ENCODE measurements around the gene KRTAP5-5. TPM values are rescaled to one million over a fixed set of nuclear protein-coding genes. Genes with fewer than 3 reads are reported as not detected.

The KRTAP5-5 gene
- total and polyA plus RNA-seq, 7 donors: 0.28 to 0.92 TPM; not detected in 5

GRCh38 chr11:1653541-1654387 lies 24.2 kb downstream of the KRTAP5-5 start:
- Histone ChIP-seq H3K27me3 (peaks cover 0 to 23% (median 0%) of the 10 kb centered on the region in 3 donors), H3K4me3 (no peak overlapping the region), H3K9me3 (no peaks in the 10 kb centered on the region), H3K4me1 (peaks cover 0 to 5% (median 4%) of the 10 kb centered on the region in 4 donors), H3K36me3 (no peaks in the 10 kb centered on the region), H3K27ac (no peak overlapping the region)
- WGBS, 2 donors: 84 to 87% methylated on average over 14 of the region's 14 CpGs
- intact Hi-C loops (cut with DNase I): loop anchor here (2.0 to 5.0 kb wide), 2 partner anchors 39 to 499 kb away; no protein-coding TSS in a partner anchor
- TF ChIP-seq CTCF (IDR thresholded peaks at IDR 0.05): no peak
- TF ChIP-seq POLR2A (IDR thresholded peaks at IDR 0.05): no peak
- TF ChIP-seq POLR2AphosphoS5 (IDR thresholded peaks at IDR 0.05): no peak
- no peak for DNase-seq

DNA sequence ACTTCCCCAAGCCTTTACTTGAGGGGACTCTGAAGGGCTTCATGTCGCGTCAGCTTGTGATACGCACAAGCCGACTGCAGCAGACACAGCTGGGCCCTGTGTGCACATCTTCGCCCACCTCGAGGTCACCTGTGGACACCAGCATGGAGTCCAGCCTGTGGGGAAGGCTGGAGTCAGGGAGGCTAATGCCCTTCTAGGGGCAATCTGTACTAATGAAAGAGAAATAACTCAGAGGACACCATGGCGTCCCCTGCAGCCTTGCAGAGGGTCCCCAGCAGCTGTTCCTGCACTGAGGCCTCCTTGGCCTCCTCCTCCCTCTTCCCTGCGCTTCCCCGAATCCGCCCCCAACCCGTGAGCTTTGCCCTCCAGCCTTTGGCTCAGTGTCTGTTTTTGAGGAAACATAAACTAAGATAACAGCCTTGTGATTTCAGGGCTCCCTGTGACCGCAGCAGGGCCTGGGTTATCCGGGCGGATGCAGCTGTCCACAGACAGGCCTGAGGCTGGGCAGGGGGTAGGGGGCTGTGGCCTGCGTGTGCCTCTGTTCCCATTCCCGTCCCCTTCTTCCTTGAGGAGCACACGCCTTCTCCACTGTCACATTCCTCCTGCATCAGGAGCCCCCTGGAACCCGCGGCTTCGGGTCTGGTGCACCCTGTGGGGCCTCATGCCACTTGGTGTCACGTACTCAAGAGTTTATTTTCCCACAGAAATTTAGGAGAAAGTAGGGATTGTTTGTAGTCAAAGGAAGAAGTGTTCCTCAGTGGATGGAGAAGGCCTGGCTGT lies 25.0 kb downstream of the KRTAP5-5 start:
- H3K9me3 ChIP-seq: no peaks in the 10 kb centered on the region
- H3K4me1 ChIP-seq: peaks cover 0 to 5% (median 4%) of the 10 kb centered on the region in 4 donors
- H3K27me3 ChIP-seq: peaks cover 0 to 26% (median 0%) of the 10 kb centered on the region in 3 donors
- no peak overlapping the region for H3K27ac ChIP-seq
- intact Hi-C loops (cut with DNase I): loop anchor here (5.0 kb wide), 1 partner anchor 498 kb away; no protein-coding TSS in a partner anchor
- TF ChIP-seq POLR2AphosphoS5 (IDR thresholded peaks at IDR 0.05): no peak
- TF ChIP-seq EP300 (IDR thresholded peaks at IDR 0.05): no peak
- 49 to 53% methylated on average over 21 of the region's 21 CpGs for WGBS, 2 donors
- no peak overlapping the region for H3K4me3 ChIP-seq
- H3K36me3 ChIP-seq: no peaks in the 10 kb centered on the region
- no peak for DNase-seq

DNA sequence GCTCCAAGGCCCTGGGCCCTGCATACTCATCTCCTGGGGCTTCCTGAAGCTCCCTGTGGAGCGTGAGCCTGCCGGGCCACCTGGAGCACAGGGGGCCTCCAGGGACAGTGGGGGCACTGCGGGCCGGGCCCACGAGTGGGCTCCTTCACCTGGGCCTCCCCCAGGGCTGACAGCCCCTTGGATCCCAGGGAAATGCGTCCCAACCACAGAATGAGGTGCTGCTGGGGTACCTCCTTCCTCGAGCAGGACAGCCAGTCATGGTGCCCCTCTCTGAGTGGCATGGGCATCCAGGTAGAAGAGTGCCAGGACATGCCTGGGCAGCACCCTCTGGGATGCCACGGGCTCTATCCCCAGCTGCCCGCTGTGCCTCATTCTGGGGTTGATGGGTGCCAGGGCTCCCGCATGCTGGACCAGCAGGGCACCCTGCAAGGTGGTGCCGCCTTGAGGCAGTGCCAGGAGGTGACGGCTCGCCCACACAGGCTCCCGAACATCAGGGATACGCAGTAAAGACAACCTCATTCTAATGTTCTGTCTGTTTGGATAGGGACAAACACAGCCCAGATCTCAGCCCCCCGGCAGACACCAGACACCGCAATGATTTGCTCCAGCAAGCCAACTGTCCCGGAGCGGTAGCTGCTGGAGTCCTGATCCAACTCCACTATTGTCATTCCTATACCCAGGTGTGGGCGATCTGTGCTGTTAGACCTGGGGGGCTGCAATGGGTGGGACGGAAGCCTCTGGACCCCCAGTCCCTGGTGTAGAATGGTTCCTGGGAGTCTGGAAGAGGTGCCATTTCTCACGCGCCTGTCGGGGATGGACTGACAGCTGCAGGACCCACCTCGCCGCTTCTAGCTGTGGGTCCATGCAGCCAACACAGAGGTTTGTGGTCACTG lies 25.8 kb downstream of the KRTAP5-5 start:
- Histone ChIP-seq H3K9me3 (no peaks in the 10 kb centered on the region), H3K27me3 (peaks cover 0 to 26% (median 0%) of the 10 kb centered on the region in 3 donors), H3K27ac (no peak overlapping the region), H3K4me3 (no peak overlapping the region), H3K36me3 (no peaks in the 10 kb centered on the region), H3K4me1 (peaks cover 0 to 5% (median 4%) of the 10 kb centered on the region in 4 donors)
- no peak for DNase-seq
- 80 to 82% methylated on average over 26 of the region's 26 CpGs for WGBS, 2 donors
- intact Hi-C loops (cut with DNase I): no loop called here
- TF ChIP-seq CTCF (IDR thresholded peaks at IDR 0.05) (no peak), POLR2A (IDR thresholded peaks at IDR 0.05) (no peak), EP300 (IDR thresholded peaks at IDR 0.05) (no peak), POLR2AphosphoS5 (IDR thresholded peaks at IDR 0.05) (no peak)

DNA sequence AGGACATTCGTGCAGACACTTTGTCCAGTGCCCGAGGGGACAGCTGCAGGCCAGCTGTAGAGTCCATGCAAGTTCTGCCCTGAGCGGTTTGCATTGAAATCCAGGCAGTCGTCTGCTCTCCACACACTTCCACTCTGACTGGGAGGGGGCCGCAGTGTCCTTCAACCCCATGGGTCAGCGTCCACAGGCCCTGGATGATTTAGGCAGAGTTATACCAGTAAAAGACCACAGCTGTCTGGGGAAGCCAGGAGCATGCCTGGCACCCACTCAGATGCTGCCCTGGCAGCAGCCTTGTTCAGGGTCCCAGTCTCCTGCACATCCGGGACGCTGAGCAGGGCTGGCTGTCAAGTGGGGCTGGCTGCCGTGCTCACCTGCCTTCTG lies 26.5 kb downstream of the KRTAP5-5 start:
- TF ChIP-seq CTCF (IDR thresholded peaks at IDR 0.05): no peak
- TF ChIP-seq POLR2A (IDR thresholded peaks at IDR 0.05): no peak
- no peak for TF ChIP-seq EP300 (IDR thresholded peaks at IDR 0.05)
- TF ChIP-seq POLR2AphosphoS5 (IDR thresholded peaks at IDR 0.05): no peak
- intact Hi-C loops (cut with DNase I): no loop called here
- H3K36me3 ChIP-seq: no peaks in the 10 kb centered on the region
- H3K27ac ChIP-seq: no peak overlapping the region
- 86 to 87% methylated on average over 9 of the region's 9 CpGs for WGBS, 2 donors
- no peak overlapping the region for H3K4me3 ChIP-seq
- peaks cover 0 to 5% (median 4%) of the 10 kb centered on the region in 4 donors for H3K4me1 ChIP-seq
- H3K9me3 ChIP-seq: no peaks in the 10 kb centered on the region
- peaks cover 0 to 26% (median 0%) of the 10 kb centered on the region in 3 donors for H3K27me3 ChIP-seq
- DNase-seq: no peak

All from sigmoid colon (tissue), 7 donors.